Measurements from ENCODE around the gene TANC1. TPM values are rescaled to one million over a fixed set of nuclear protein-coding genes. Genes with fewer than 3 reads are reported as not detected.

Gene TANC1
- total and polyA plus RNA-seq, 2 of the 4 experiments (the other 2 are of a cell fraction), result 10.2 to 12.9 TPM

DNA sequence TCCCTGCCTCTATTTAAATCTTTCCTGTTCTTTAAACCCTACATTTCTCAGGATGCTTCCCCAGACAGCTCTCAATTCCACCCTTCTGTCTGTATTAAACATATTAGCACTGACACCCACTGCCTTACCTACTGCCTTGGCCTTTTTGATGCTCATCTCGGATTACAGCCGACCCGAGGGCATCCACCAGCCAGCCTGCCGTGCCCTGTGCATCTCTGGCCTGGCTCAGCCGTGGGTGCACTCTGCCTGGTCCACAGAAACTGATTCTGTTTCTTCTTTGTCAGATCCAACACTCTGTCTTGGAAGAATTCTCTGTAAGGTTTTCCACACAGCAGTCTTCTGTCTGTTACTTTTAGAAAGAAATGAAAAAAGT, 27.2 kb downstream of the TANC1 start:
- Histone ChIP-seq H3K79me1 (ENCODE audit: low read depth in 1 of 2, low read length in 2 of 2) (peaks cover 33 to 75% of the 10 kb centered on the region in 2 experiments), H2AK5ac (ENCODE audit: low read depth, low read length) (peak overlapping the region; percentile 56), H2AK9ac (replicated peaks; ENCODE audit: low read depth, low read length, poor library complexity) (no peak overlapping the region), H4K20me1 (ENCODE audit: insufficient read depth, low read length) (peaks cover 30% of the 10 kb centered on the region), H3K18ac (ENCODE audit: low read depth, low read length) (no peak overlapping the region), H2BK5ac (ENCODE audit: low read depth, low read length, poor library complexity, severe bottlenecking) (no peak overlapping the region), H3K56ac (ENCODE audit: extremely low read depth, insufficient read depth, low read length) (no peak overlapping the region), H2BK20ac (ENCODE audit: low read depth, low read length) (no peak overlapping the region), H3K27me3 (ENCODE audit: control insufficient read depth, insufficient read depth, low read length) (no peaks in the 10 kb centered on the region), H3K4me3 (ENCODE audit: insufficient read depth, low read depth, low read length) (no peak overlapping the region), H3K23ac (ENCODE audit: low read depth, low read length) (no peak overlapping the region), H3K27ac (ENCODE audit: insufficient read depth, low read length) (no peak overlapping the region), H3K9me1 (ENCODE audit: insufficient read depth, low read length) (peaks cover 25% of the 10 kb centered on the region), H3K9ac (ENCODE audit: low read depth, low read length) (no peak overlapping the region), H3K9me3 (ENCODE audit: control insufficient read depth, insufficient read depth, low read length) (no peaks in the 10 kb centered on the region), H2AFZ (replicated peaks; ENCODE audit: low read length, poor library complexity) (no peak overlapping the region), H3K14ac (replicated peaks; ENCODE audit: low read depth, low read length) (no peak overlapping the region), H2BK15ac (ENCODE audit: low read depth, low read length) (no peak overlapping the region; the same call in 2 of the 3 replicates), H2BK120ac (ENCODE audit: low read depth, low read length) (no peak overlapping the region), H3K4me1 (ENCODE audit: control insufficient read depth, insufficient read depth, low read length) (peaks cover 21% of the 10 kb centered on the region), H4K5ac (ENCODE audit: low read depth, low read length) (no peak overlapping the region), H3K4me2 (ENCODE audit: low read depth, low read length) (no peak overlapping the region), H3K36me3 (ENCODE audit: control insufficient read depth, insufficient read depth, low read length) (no peaks in the 10 kb centered on the region), H4K8ac (ENCODE audit: low read depth in 2 of 2, low read length in 2 of 2) (no peak overlapping the region), H3K4ac (ENCODE audit: low read depth, low read length) (no peak overlapping the region), H4K91ac (ENCODE audit: insufficient read depth, low read depth, low read length) (no peak overlapping the region)
- no TSS peak for BruUV-seq (replicated peaks)
- TF ChIP-seq, protein P1, sequence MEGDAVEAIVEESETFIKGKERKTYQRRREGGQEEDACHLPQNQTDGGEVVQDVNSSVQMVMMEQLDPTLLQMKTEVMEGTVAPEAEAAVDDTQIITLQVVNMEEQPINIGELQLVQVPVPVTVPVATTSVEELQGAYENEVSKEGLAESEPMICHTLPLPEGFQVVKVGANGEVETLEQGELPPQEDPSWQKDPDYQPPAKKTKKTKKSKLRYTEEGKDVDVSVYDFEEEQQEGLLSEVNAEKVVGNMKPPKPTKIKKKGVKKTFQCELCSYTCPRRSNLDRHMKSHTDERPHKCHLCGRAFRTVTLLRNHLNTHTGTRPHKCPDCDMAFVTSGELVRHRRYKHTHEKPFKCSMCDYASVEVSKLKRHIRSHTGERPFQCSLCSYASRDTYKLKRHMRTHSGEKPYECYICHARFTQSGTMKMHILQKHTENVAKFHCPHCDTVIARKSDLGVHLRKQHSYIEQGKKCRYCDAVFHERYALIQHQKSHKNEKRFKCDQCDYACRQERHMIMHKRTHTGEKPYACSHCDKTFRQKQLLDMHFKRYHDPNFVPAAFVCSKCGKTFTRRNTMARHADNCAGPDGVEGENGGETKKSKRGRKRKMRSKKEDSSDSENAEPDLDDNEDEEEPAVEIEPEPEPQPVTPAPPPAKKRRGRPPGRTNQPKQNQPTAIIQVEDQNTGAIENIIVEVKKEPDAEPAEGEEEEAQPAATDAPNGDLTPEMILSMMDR (conservative IDR thresholded peaks at IDR 0.05; ENCODE audit: low read depth, low read length), result no peak
- no peak for TF ChIP-seq MAZ (IDR thresholded peaks at IDR 0.05; ENCODE audit: borderline replicate concordance, low read depth, low read length)
- no peak for TF ChIP-seq SMC3 (IDR thresholded peaks at IDR 0.05; ENCODE audit: low read depth, low read length)
- TF ChIP-seq, protein P2, sequence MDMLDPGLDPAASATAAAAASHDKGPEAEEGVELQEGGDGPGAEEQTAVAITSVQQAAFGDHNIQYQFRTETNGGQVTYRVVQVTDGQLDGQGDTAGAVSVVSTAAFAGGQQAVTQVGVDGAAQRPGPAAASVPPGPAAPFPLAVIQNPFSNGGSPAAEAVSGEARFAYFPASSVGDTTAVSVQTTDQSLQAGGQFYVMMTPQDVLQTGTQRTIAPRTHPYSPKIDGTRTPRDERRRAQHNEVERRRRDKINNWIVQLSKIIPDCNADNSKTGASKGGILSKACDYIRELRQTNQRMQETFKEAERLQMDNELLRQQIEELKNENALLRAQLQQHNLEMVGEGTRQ (IDR thresholded peaks at IDR 0.05; ENCODE audit: low read depth, low read length), result no peak
- TF ChIP-seq RAD21 (IDR thresholded peaks at IDR 0.05; ENCODE audit: low read length), result no peak
- TF ChIP-seq CEBPB (IDR thresholded peaks at IDR 0.05; ENCODE audit: low read depth, low read length), result no peak
- TF ChIP-seq, protein P3, sequence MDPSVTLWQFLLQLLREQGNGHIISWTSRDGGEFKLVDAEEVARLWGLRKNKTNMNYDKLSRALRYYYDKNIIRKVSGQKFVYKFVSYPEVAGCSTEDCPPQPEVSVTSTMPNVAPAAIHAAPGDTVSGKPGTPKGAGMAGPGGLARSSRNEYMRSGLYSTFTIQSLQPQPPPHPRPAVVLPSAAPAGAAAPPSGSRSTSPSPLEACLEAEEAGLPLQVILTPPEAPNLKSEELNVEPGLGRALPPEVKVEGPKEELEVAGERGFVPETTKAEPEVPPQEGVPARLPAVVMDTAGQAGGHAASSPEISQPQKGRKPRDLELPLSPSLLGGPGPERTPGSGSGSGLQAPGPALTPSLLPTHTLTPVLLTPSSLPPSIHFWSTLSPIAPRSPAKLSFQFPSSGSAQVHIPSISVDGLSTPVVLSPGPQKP (IDR thresholded peaks at IDR 0.05; ENCODE audit: borderline replicate concordance, low read depth, low read length), result no peak
- no peak for TF ChIP-seq NFE2L2 (IDR thresholded peaks at IDR 0.05; ENCODE audit: low read depth, low read length)
- TF ChIP-seq FOS (IDR thresholded peaks at IDR 0.05; ENCODE audit: low read depth, low read length), result no peak
- no peak for TF ChIP-seq POLR2A (IDR thresholded peaks at IDR 0.05; ENCODE audit: low read depth, low read length)
- no peak for TF ChIP-seq RCOR1 (IDR thresholded peaks at IDR 0.05; ENCODE audit: insufficient replicate concordance, low read length)
- TF ChIP-seq MXI1 (IDR thresholded peaks at IDR 0.05; ENCODE audit: borderline replicate concordance, low read depth, low read length), result no peak
- ATAC-seq (ENCODE audit: low read depth), result no peak
- intact Hi-C loops (cut with micrococcal nuclease) (no loop called here), dilution Hi-C loops (cut with HindIII; ENCODE audit: low sequenced_read_pairs, unreplicated experiment) (no loop called here), in situ Hi-C loops (cut with MboI; ENCODE audit: low sequenced_read_pairs) (no loop called here)
- ChIA-PET POLR2A (ENCODE audit: unreplicated experiment) (no interaction called here), CTCF (no interaction called here)
- no peak for DNase-seq
- 67% methylated on average over 4 of the region's 5 CpGs; no CpG with 5 or more reads in 1 of the 2 experiments for WGBS, 2 experiments (ENCODE audit: extremely low coverage in 2 of 2, insufficient read length in 1 of 2)

Measured in IMR-90 (cell line).